K562 (cell line): ENCODE measurements around the gene TRAF3IP1. TPM values are rescaled to one million over a fixed set of nuclear protein-coding genes. Genes with fewer than 3 reads are reported as not detected.
A peak's percentile ranks its signal among the peaks of the same experiment; 100 is the strongest.

Source experiments
- CHD7 ChIP-seq: fragments of 200-600 bp; sonication (generic); IDR thresholded peaks from one replicate; pipeline ENCODE4 v1.6.1; 2012; ENCODE audit warnings: mild to moderate bottlenecking, low read depth, low read length, inconsistent platforms
- CREBBP ChIP-seq: IDR thresholded peaks from one replicate; pipeline ENCODE4 v1.6.1; 2012; ENCODE audit warnings: low read depth, mild to moderate bottlenecking, control low read depth, inconsistent platforms, low read length
- DEAF1 ChIP-seq: fragments of 450-650 bp; formaldehyde crosslinking; IDR thresholded peaks from 2 replicates; pipeline ENCODE4 v1.4.0; 2020; ENCODE audit warnings: mild to moderate bottlenecking, moderate library complexity
- GTF2F1 ChIP-seq: IDR thresholded peaks from 2 replicates; pipeline ENCODE4 v1.6.1; 2011; ENCODE audit warnings: low read depth, low read length, improper control_type of control experiment
- MAFG ChIP-seq: fragments of 450-650 bp; conservative IDR thresholded peaks from 2 replicates; pipeline ENCODE4 v1.6.1; 2016; ENCODE audit warnings: missing genetic modification characterization, missing compliant biosample characterization
- MXD1 ChIP-seq: fragments of 250-450 bp; sonication (Bioruptor Pico); IDR thresholded peaks from 2 replicates; pipeline ENCODE4 v1.8.0; 2021; ENCODE audit warnings: borderline replicate concordance, mild to moderate bottlenecking, moderate library complexity; ENCODE audit not compliant: poor library complexity, severe bottlenecking
- MXI1 ChIP-seq: IDR thresholded peaks from 2 replicates; pipeline ENCODE4 v1.6.1; 2011; ENCODE audit warnings: low read depth, mild to moderate bottlenecking, improper control_type of control experiment, low read length
- NCOR1 ChIP-seq: fragments of 450-650 bp; IDR thresholded peaks from 2 replicates; pipeline ENCODE4 v1.6.1; 2016; ENCODE audit warnings: mild to moderate bottlenecking, moderate library complexity
- NFXL1 ChIP-seq: fragments of 450-650 bp; formaldehyde crosslinking; IDR thresholded peaks from 2 replicates; pipeline ENCODE4 v1.4.0; 2021; ENCODE audit warnings: mild to moderate bottlenecking
- POU5F1 ChIP-seq: fragments of 150-350 bp; IDR thresholded peaks from 2 replicates; pipeline ENCODE4 v1.6.1; 2014; ENCODE audit warnings: borderline replicate concordance, low read length, low read depth, mild to moderate bottlenecking; ENCODE audit not compliant: partially characterized antibody
- SMC3 ChIP-seq: conservative IDR thresholded peaks from 2 replicates; pipeline ENCODE4 v1.6.1; 2011; ENCODE audit warnings: low read depth, low read length, improper control_type of control experiment; ENCODE audit not compliant: insufficient read depth
- TCF7L2 ChIP-seq: fragments of 150-350 bp; IDR thresholded peaks from 2 replicates; pipeline ENCODE4 v1.6.1; 2016; ENCODE audit warnings: low read depth, mild to moderate bottlenecking, low read length, moderate library complexity
- YBX1 ChIP-seq: fragments of 450-650 bp; IDR thresholded peaks from 2 replicates; pipeline ENCODE4 v1.7.1; 2016; ENCODE audit warnings: mild to moderate bottlenecking
- ZBTB17 ChIP-seq: fragments of 450-650 bp; formaldehyde crosslinking; IDR thresholded peaks from 2 replicates; pipeline ENCODE4 v1.4.0; 2020; ENCODE audit warnings: mild to moderate bottlenecking
- ZFP1 ChIP-seq: fragments of 450-650 bp; formaldehyde crosslinking; IDR thresholded peaks from 2 replicates; pipeline ENCODE4 v1.4.0; 2020; ENCODE audit warnings: mild to moderate bottlenecking, mixed read lengths
- polyA plus RNA-seq, 8 experiments: library from polyadenylated mRNA; depleted of rRNA in 4 of 8; stranded (reverse) in 5 of 8; unstranded in 3 of 8; fragments of >200 nt; fragmentation: Nextera tagmentation in 2 of 8; fragmentation: Illumina TruSeq in 1 of 8; extraction: Ambion mirVana in 2 of 8; extraction: Trizol in 1 of 8; gene quantifications; 2 replicates each; pipeline versions ENCODE4 v1.2.1 to v1.2.3, GENCODE V29; 2011 to 2014; ENCODE audit warnings: inconsistent platforms in 1 of 8, missing spikeins in 1 of 8
- total RNA-seq, 7 experiments: library from RNA; depleted of rRNA in 6 of 7; stranded (reverse); fragments of >200 nt in 6 of 7; fragmentation: Illumina TruSeq in 2 of 7; extraction: Trizol in 2 of 7; gene quantifications; 2 replicates each; pipeline versions ENCODE4 v1.2.1 to v1.2.3, GENCODE V29; 2011 to 2021; ENCODE audit warnings: low replicate concordance in 1 of 7

The TRAF3IP1 gene
- total and polyA plus RNA-seq, 9 of the 15 experiments (the other 6 are each of a cell fraction or from before 2014, with no cell fraction given): 1.3 to 7.4 (median 3.4) TPM

GRCh38 chr2:238420878-238421694 is 100.8 kb downstream of the TRAF3IP1 start (continued):
- TF ChIP-seq CHD7 (no peak), MXI1 (no peak), TCF7L2 (no peak), ZFP1 (CRISPR knock-in tag) (no peak), YBX1 (no peak), GTF2F1 (no peak), NCOR1 (peak; percentile 80), MAFG (0 out of 2 replicates have a peak, but pooled peaks have one; percentile 6), MXD1 (no peak), SMC3 (no peak), NFXL1 (no peak), POU5F1 (no peak), CREBBP (no peak), ZBTB17 (CRISPR knock-in tag) (no peak), DEAF1 (CRISPR knock-in tag) (no peak)
